NCI-H2196 treated with DMSO at 0.1 percent for 48 hours (cell line): ENCODE data around the gene CELSR2.
A peak's percentile ranks its signal among the peaks of the same experiment; 100 is the strongest.
"Not testable (repeated sequence)": the region's sequence is repeated elsewhere in the genome, so short reads cannot be mapped to it uniquely, and the experiment has no call there.

Source experiments
- DNase-seq: peaks from one replicate; lab custom pipeline; 2025; ENCODE audit not compliant: unreplicated experiment; lab: John Stamatoyannopoulos, UW

The CELSR2 gene

DNA sequence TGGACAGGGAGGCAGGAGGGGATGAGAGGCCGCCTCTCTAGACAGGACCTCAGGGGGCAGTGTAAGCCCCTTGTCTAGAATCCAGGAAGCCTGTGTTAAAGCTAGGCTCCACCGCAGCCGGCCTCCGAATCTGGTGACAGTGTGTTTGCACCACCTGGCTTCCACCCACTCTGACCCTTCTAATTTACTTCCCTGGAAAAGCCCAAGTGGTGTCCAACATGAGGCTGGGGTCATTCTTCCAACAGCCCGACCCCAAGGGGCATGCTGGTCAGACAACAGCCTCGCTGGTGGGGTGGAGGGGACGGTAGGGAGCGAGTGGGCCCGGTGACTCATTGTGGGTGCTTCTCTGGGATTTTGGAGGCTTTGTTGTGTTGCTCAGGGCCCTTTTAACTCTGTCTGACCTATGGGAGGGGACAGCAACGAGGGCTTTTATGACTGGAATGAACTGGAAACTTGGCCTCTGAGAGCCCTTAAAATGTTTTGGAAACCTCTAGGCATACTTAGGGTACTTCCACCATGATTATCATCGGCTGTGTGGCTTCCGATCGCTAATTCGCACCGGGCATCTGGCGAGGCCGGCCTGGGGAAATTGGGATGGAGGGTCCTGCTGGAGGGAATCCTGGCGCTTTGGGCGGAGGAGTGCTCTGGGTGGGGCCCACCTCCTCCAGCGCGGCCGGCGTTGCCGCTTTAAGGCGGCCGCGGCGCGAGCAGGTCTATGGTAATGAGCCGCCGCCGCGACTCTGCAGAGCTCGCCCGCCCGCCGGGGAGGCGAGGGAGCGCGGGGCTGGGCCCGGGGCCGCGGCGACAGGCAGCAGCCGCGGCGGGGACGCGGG, at the start of gene CELSR2:
Gene CELSR2 (plus strand): TSS at position 743 of the 833 bp plus-strand sequence. CDS start 541 bp downstream, outside the sequence.
- DNase-seq: peak; percentile 35

GRCh38 chr1:109199710-109200109, 49.6 kb upstream of the CELSR2 start:
- DNase-seq: no peak

DNA sequence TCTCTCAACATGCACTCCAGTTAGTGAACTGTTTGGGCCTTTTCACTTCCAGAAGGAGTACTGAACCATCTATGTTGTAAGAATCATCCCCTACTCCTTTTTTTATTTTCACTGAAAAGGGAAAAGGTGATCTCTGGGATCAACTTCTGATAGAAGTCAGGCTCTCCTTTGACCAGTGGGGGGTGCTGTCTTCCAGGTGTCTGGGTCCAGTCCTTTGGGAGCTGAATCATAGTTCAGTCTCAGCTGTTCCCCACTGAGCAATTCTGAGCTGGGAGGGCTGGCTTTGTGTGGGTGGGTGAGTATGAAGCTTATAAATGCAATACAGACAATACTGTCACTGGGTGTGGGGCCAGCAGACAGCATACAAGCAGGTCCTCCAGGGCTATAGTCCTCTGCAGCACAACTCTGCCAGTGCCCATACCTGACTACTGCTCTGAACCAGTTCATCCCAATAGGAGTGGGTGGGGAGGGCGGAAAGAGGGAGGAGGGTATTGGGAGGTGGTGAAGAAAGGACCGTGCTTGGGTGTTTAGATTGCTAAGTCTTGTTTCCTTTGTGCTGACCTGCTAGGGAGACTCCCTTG, 48.1 kb upstream of the CELSR2 start:
- DNase-seq: peak; percentile 10

DNA sequence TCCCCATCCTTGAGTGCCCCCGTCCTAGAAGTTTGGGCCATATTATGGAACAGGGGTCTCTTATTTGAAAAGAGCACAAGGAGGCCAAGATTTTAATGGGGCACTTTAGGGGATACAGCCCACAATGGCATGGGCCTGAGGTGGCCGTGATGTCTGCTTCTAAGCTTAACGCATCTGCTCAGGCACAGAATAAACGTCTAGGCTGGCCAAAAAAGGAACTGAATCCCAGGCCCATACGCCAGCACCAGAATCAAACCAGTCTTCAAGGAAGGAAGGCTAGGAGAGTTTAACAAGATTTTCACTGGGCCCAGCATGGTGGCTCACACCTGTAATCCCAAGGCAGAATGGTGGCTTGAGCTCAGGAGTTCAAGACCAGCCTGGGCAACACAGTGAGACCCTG, 44.9 kb upstream of the CELSR2 start:
- no peak for DNase-seq

GRCh38 chr1:109206339-109206738, 43.0 kb upstream of the CELSR2 start:
- no peak for DNase-seq

DNA sequence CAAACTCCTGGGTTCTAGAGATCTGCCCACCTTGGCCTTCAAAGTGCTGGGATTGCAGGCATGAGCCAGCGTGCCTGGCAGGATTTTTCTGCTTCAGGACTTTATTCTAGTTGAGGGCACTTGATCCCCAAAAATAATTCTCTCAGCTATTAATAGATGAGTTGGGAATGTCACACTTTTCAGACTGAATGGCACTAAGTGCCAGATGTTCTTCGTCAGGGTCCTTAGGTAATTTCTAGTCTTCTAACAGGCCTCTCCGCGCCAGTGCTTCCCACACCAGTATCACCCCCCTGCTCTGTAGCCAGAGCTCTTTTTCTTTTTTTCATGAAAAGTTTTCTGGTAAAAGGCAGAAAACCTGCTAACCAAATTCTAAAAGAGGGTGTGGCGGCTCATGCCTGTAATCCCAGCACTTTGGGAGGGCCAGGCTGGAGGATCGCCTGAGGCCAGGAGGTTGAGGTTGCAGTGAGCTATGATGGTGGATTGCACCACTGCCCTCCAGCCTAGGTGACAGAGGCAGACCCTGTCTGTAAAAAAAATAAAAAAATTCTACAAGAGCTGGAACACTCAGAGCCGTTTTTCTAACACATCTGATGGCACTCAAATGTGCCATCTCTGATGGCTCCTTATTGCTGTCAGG, 41.8 kb upstream of the CELSR2 start:
- no peak for DNase-seq

DNA sequence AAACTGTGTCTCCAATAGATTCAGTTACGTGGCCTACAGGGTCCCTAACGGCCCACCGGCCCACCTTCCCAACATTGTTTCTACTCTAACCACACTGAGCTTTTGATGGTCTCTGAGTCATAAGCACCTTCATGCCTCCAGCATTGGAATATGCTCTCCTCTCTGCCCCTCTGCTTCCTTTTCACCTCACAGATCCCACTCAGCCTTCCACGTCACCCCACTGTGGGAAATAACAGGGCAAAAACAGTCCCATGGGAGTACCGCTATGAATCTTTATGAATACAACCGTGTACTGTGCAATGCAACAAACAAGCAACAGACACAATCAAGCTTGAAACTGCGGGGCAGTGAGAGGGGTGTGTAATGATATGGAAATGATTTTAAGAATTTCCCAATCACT, 40.9 kb upstream of the CELSR2 start:
- no peak for DNase-seq

DNA sequence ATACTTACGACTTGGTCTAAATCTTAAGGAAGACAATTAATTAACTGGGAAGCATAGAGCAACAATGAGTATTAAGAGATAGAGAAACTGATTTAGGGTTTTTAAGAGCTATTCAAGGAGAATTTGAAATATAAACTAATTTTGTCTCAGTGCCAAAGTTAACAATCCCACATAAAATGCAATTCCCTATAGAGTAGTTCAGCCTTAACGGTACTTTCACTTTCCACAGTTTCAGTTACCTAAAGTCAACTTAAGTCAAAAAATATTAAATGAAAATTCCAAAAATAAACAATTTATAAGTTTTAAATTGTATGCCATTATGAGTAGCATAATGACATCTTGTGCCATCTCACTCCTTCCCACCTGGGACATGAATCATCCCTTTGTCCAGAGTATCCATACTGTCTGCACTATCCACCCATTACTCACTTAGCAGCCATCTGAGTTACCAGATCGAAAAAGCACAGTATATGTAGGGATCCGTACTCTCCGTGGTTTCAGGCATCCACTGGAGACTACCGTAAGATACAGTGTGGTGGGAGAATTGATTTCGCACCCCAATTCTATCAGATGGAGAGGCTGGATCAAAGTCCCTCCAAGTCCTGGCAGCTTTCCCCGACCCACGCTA, 40.4 kb upstream of the CELSR2 start:
- no peak for DNase-seq

- DNase-seq: no peak
These were observed 39.3 kb upstream of the CELSR2 start for GRCh38 chr1:109210058-109210457.

GRCh38 chr1:109213345-109213823, 36.0 kb upstream of the CELSR2 start:
- DNase-seq: no peak

- DNase-seq: peak; percentile 74
These were observed 35.3 kb upstream of the CELSR2 start, which contains the start of gene SARS1 for GRCh38 chr1:109213824-109214693. SARS1 (plus strand) TSS chr1:109213918; CDS start chr1:109213993, 75 bp downstream.

GRCh38 chr1:109214695-109215623, 34.4 kb upstream of the CELSR2 start:
- DNase-seq: peak; percentile 8

- no peak for DNase-seq
These were observed 32.7 kb upstream of the CELSR2 start for GRCh38 chr1:109216662-109217061.

DNA sequence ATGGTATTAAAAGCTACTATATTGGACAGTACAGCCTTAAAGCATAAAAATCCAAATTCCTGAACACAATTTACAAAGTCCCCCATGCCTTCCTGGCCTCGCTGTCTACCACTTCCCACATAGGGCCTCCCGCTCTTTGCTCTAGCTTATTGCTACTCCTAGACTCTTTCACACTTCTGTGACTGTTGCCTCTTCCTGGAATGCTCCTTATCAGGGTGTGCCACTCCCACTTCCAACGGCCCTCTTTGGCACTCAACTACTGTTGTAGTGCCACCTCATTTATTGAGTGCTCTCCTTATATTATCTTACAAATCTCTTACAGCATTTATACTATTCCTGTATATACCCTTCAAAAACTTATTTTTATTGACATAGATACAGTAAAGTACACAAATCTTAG, 30.8 kb upstream of the CELSR2 start:
- no peak for DNase-seq

DNA sequence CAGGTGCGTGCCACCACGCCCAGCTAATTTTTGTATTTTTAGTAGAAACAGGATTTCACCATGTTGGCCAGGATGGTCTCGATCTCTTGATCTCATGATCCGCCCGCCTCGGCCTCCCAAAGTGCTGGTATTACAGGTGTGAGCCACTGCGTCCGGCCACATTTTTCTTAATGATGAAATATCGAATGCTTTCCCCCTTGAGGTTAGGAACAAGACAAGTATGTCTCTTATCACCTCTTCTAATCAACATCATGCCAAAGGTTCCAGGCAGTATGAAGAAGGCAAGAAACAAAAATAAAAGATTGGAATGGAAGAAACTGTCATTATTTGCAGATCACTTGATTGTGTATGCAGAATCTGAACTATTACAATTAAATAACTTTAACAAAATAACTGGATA, 28.1 kb upstream of the CELSR2 start:
- DNase-seq: not testable (repeated sequence)

DNA sequence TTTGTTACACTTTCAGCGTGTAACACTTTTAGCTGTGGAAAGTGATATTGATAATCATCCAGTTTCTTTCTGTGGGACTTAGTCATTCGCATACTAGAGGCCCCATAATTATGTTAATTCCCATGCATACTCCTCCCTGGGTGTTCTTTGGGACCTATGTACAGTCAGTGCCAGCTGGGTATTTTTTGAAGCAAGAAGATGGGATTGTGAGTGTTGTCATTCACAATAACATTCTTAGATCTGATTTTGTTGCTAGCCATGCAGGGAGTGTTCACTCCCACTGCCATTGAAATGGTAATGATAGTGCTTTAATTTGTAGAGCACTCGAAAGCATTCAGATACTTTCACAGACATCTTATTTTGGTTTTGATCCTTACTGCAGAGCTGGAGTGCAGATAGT, 24.0 kb upstream of the CELSR2 start:
- no peak for DNase-seq

- DNase-seq: no peak
These were observed 23.5 kb upstream of the CELSR2 start for GRCh38 chr1:109225711-109226445.

- DNase-seq: no peak
These were observed 21.2 kb upstream of the CELSR2 start for GRCh38 chr1:109228167-109228566.
